Measurements from ENCODE around the gene TAPT1. TPM values are rescaled to one million over a fixed set of nuclear protein-coding genes. Genes with fewer than 3 reads are reported as not detected.

The TAPT1 gene
- total and polyA plus RNA-seq, 2 donors (not counting 3 experiments of a cell fraction or from before 2014, with no cell fraction given), result 6.9 to 17.5 TPM

GRCh38 chr4:16207409-16207808 is 18.9 kb downstream of the TAPT1 start:
- Histone ChIP-seq H3K9ac (replicated peaks; ENCODE audit: extremely low read depth, insufficient read depth, low read length) (no peak overlapping the region), H3K4me2 (ENCODE audit: insufficient read depth, low read length) (no peak overlapping the region), H3K27me3 (ENCODE audit: control insufficient read depth in 2 of 2, insufficient read depth in 2 of 2, low read length in 2 of 2) (no peaks in the 10 kb centered on the region), H3K79me2 (ENCODE audit: control insufficient read depth, insufficient read depth, low read length) (no peaks in the 10 kb centered on the region), H3K36me3 (ENCODE audit: control insufficient read depth in 2 of 2, extremely low read depth in 1 of 2, insufficient read depth in 2 of 2, low read length in 2 of 2) (no peaks in the 10 kb centered on the region), H3K4me3 (replicated peaks in 1 of 3; ENCODE audit: insufficient read depth in 1 of 3, low read depth in 1 of 3, low read length in 3 of 3) (no peak overlapping the region), H3K27ac (ENCODE audit: insufficient read depth, low read depth, low read length) (no peak overlapping the region), H4K20me1 (replicated peaks; ENCODE audit: control insufficient read depth, extremely low read depth, insufficient read depth, low read length) (no peaks in the 10 kb centered on the region), H2AFZ (ENCODE audit: low read depth, low read length) (no peak overlapping the region), H3K9me3 (replicated peaks; ENCODE audit: control insufficient read depth, insufficient read depth, low read length) (no peaks in the 10 kb centered on the region), H3K9me1 (replicated peaks; ENCODE audit: control insufficient read depth, extremely low read depth, insufficient read depth, low read length) (no peaks in the 10 kb centered on the region), H3K4me1 (ENCODE audit: control insufficient read depth, extremely low read depth, insufficient read depth, low read length) (no peaks in the 10 kb centered on the region)
- ChIA-PET CTCF (interaction anchor here (0.7 to 5.8 kb wide), 8 partner anchors 8 to 178 kb away, joined by 3 to 79 read pairs (median 23); no protein-coding TSS in a partner anchor), POLR2A (no interaction called here)
- TF ChIP-seq MYC (IDR thresholded peaks at IDR 0.05; ENCODE audit: low read depth, low read length), result no peak
- TF ChIP-seq POLR2AphosphoS5 (IDR thresholded peaks at IDR 0.05; ENCODE audit: insufficient read depth, low read depth, low read length), result no peak
- TF ChIP-seq MAX (IDR thresholded peaks at IDR 0.05; ENCODE audit: insufficient read depth, insufficient read length), result no peak
- no peak for TF ChIP-seq FOS (IDR thresholded peaks at IDR 0.05; ENCODE audit: borderline replicate concordance, insufficient read depth, low read length)
- TF ChIP-seq POLR2A (IDR thresholded peaks at IDR 0.05; ENCODE audit: low read depth, low read length), result no peak
- no peak for TF ChIP-seq GATA2 (IDR thresholded peaks at IDR 0.05; ENCODE audit: insufficient read depth, insufficient read length, low read depth, low read length)
- TF ChIP-seq CTCF (IDR thresholded peaks at IDR 0.05; ENCODE audit: extremely low read depth in 1 of 2, insufficient read depth in 1 of 2, low read depth in 1 of 2, low read length in 2 of 2), result no peak
- TF ChIP-seq JUN (IDR thresholded peaks at IDR 0.05; ENCODE audit: borderline replicate concordance, insufficient read depth, insufficient read length, low read depth), result no peak
- TF ChIP-seq EZH2 (IDR thresholded peaks at IDR 0.05; ENCODE audit: borderline replicate concordance, low read depth, low read length, severe bottlenecking), result no peak
- no TSS peak for BruUV-seq (replicated peaks)
- intact Hi-C loops (cut with micrococcal nuclease), result no loop called here
- dilution Hi-C loops (cut with MboI; ENCODE audit: extremely low pct_ligation_motif_present, low sequenced_read_pairs), result no loop called here
- DNase-seq (ENCODE audit: low read depth, low spot score), result no peak
- no peak for FAIRE-seq
